Spleen (tissue), 7 donors: Measurements from ENCODE around the gene GREB1L.
A peak's percentile ranks its signal among the peaks of the same experiment; 100 is the strongest.

Experiments
- POLR2A ChIP-seq, 3 donors: fragments of 450-650 bp; IDR thresholded peaks; one replicate each; pipeline ENCODE4 v1.5.1; 2017; ENCODE audit warnings: antibody characterized with exemption in 3 of 3, mild to moderate bottlenecking in 1 of 3
- POLR2AphosphoS5 ChIP-seq, 3 donors: sonication (generic); formaldehyde crosslinking; IDR thresholded peaks; one replicate each; pipeline ENCODE4 v1.5.1; 2017; ENCODE audit warnings: antibody characterized with exemption in 3 of 3
- TF ChIP-seq, protein P1 (sequence below), 11 experiments: fragments of 200-600 bp in 7 of 11; fragments of 450-650 bp in 4 of 11; sonication (generic) in 4 of 11; IDR thresholded peaks in 8 of 11; conservative IDR thresholded peaks in 3 of 11; 1 replicate in 7 of 11; 2 replicates in 4 of 11; pipeline versions ENCODE4 v1.4.0 to v1.8.0; 2016 to 2021; ENCODE audit warnings: antibody characterized with exemption in 11 of 11, inconsistent platforms in 4 of 11, mild to moderate bottlenecking in 1 of 11
- donor health status: DM: no; HTN: no; CAD: no; lungs with moderate emphysema.
- donor health status: DM: no; HTN: no; CAD: no.
- donor health status: DM: no; HTN: no; CAD: no.

- TF ChIP-seq POLR2AphosphoS5 (IDR thresholded peaks at IDR 0.05) (no peak), POLR2A (IDR thresholded peaks at IDR 0.05) (no peak)
- TF ChIP-seq, protein P1, sequence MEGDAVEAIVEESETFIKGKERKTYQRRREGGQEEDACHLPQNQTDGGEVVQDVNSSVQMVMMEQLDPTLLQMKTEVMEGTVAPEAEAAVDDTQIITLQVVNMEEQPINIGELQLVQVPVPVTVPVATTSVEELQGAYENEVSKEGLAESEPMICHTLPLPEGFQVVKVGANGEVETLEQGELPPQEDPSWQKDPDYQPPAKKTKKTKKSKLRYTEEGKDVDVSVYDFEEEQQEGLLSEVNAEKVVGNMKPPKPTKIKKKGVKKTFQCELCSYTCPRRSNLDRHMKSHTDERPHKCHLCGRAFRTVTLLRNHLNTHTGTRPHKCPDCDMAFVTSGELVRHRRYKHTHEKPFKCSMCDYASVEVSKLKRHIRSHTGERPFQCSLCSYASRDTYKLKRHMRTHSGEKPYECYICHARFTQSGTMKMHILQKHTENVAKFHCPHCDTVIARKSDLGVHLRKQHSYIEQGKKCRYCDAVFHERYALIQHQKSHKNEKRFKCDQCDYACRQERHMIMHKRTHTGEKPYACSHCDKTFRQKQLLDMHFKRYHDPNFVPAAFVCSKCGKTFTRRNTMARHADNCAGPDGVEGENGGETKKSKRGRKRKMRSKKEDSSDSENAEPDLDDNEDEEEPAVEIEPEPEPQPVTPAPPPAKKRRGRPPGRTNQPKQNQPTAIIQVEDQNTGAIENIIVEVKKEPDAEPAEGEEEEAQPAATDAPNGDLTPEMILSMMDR (IDR thresholded peaks at IDR 0.05 in 8 of 11, conservative IDR thresholded peaks at IDR 0.05 in 3 of 11): peak in 10 of 11 experiments; percentile 15 to 73 (median 58)
Observed at GRCh38 chr18:21489119-21489750, 247.2 kb downstream of the GREB1L start.
